Measurements from ENCODE around the gene CAMKV.

The CAMKV gene

DNA sequence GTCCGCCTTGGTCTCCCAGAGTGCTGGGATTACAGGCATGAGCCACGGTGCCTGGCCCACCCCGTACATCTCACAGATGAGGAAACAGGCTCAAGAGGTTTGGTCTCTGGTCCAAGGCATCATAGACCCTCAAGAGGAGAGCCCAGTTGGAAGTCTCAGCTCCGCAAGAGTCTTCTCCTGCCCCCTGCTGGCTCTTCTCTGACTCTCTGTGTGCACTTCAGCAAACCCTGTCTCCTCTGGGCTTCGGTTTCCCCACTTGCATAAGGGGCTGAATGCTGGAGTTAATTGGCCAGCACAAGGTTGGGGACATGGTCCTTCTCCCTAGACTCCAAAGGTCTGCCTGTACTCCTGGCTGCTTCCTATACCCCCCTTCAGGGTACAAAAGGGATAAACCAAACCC, 30.1 kb upstream of the CAMKV start:
- no peak overlapping the region for H3K4me3 ChIP-seq (ENCODE audit: low read depth, low read length)
- ChIA-PET CTCF (interaction anchor here (0.8 kb wide), 1 partner anchor 58 kb away, joined by 3 read pairs; no protein-coding TSS in a partner anchor), POLR2A (no interaction called here)
- TF ChIP-seq, protein P1, sequence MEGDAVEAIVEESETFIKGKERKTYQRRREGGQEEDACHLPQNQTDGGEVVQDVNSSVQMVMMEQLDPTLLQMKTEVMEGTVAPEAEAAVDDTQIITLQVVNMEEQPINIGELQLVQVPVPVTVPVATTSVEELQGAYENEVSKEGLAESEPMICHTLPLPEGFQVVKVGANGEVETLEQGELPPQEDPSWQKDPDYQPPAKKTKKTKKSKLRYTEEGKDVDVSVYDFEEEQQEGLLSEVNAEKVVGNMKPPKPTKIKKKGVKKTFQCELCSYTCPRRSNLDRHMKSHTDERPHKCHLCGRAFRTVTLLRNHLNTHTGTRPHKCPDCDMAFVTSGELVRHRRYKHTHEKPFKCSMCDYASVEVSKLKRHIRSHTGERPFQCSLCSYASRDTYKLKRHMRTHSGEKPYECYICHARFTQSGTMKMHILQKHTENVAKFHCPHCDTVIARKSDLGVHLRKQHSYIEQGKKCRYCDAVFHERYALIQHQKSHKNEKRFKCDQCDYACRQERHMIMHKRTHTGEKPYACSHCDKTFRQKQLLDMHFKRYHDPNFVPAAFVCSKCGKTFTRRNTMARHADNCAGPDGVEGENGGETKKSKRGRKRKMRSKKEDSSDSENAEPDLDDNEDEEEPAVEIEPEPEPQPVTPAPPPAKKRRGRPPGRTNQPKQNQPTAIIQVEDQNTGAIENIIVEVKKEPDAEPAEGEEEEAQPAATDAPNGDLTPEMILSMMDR (IDR thresholded peaks at IDR 0.05; ENCODE audit: insufficient read depth, low read length, missing control alignments): no peak
- no peak for DNase-seq (ENCODE audit: low read depth, low spot score)

DNA sequence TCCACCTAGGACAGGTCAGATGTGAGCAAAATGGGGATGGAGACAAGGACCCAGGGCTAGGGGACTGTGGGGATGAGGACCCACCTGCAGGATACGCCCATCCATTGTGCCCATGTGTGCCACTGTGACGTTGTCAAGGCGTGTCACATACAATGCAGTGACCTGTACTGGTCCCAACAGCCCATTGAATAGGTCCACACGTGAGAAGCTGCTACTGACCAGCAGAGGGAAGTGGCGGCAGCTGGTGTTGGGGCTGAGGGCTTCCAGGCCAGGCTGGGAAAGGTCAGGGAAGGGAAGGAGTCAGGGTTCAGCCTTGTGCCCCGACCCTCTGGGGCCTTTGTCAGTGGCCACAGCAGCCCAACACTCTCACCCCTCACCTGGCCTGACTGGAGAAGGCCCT, 29.3 kb upstream of the CAMKV start:
- POLR2A ChIA-PET: no interaction called here
- TF ChIP-seq, protein P1 (IDR thresholded peaks at IDR 0.05; ENCODE audit: insufficient read depth, low read length, missing control alignments): no peak
- CTCF ChIA-PET: no interaction called here

DNA sequence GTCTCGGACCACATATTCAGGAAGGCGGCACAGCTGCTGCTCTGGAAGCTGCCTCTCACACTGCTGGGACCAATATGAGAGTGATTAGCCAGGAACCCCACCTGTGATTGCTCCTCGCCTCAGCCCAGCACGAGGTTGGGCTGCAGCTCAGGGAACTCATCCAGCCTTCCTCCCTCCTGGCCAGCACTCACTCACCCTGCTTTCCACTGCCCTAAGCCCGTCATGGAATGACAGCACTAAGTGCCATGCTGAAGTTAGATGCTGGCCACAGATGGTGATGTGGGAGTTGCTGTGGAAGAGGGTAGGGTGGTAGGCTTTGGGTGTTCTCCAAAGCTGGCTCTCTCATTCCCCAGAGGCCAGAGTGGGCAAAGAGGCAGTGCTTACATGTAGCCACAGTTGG, 26.6 kb upstream of the CAMKV start:
- H3K4me3 ChIP-seq (ENCODE audit: low read depth, low read length): no peak overlapping the region
- TF ChIP-seq, protein P1 (IDR thresholded peaks at IDR 0.05; ENCODE audit: insufficient read depth, low read length, missing control alignments): no peak
- ChIA-PET CTCF (interaction anchor here (0.9 to 1.1 kb wide), 2 partner anchors 12 to 57 kb away, joined by 3 to 4 read pairs; no protein-coding TSS in a partner anchor), POLR2A (no interaction called here)
- DNase-seq (ENCODE audit: low read depth, low spot score): no peak

More for the DNA sequence above, 29.3 kb upstream of the CAMKV start:
- DNase-seq (ENCODE audit: low read depth, low spot score): no peak
- H3K4me3 ChIP-seq (ENCODE audit: low read depth, low read length): no peak overlapping the region

DNA sequence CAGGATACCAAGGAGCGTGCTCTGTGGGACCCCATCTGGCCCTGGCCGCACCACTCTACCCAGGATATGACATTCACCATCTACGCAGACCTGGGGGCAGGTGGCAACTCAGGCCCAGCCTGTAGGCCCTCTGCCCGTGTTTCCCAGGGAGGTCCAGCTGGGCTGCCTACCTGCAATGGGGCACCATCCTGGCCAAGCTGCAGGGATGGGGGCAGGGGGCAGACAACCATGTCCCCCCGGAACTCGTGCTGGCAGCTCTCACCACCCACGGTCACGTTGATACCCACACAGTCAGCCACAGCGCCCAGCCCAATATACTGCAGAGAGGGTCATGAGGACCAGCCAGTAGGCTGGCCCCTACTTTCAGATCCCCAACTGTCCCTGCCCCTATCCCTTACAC, 26.1 kb upstream of the CAMKV start:
- no peak for DNase-seq (ENCODE audit: low read depth, low spot score)
- H3K4me3 ChIP-seq (ENCODE audit: low read depth, low read length): no peak overlapping the region
- ChIA-PET CTCF (interaction anchor here (1.0 to 1.1 kb wide), 2 partner anchors 10 to 13 kb away, joined by 3 to 4 read pairs; no protein-coding TSS in a partner anchor), POLR2A (no interaction called here)
- TF ChIP-seq, protein P1 (IDR thresholded peaks at IDR 0.05; ENCODE audit: insufficient read depth, low read length, missing control alignments): no peak

DNA sequence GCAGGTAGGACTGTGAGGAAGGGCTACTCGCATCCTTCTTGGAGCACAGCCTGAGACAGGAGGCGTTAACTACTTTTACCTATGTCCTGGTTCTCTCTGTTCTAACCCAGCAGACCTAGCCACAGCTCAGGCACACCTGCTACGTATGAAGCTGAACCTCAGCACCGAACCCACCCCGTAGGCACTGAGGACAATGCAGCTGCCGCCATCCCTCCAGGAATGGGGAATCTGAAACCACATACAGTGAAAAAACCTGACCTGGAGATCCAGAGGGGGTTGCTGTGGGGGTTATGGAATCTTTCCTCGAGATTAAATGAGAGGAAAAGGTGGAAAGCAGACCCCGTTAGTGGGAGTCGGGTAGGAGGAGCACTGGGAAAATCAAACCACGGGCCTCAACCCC, 19.6 kb upstream of the CAMKV start:
- H3K4me3 ChIP-seq (ENCODE audit: low read depth, low read length): no peak overlapping the region
- POLR2A ChIA-PET: no interaction called here
- TF ChIP-seq, protein P1 (IDR thresholded peaks at IDR 0.05; ENCODE audit: insufficient read depth, low read length, missing control alignments): no peak
- CTCF ChIA-PET: no interaction called here
- DNase-seq (ENCODE audit: low read depth, low spot score): no peak

DNA sequence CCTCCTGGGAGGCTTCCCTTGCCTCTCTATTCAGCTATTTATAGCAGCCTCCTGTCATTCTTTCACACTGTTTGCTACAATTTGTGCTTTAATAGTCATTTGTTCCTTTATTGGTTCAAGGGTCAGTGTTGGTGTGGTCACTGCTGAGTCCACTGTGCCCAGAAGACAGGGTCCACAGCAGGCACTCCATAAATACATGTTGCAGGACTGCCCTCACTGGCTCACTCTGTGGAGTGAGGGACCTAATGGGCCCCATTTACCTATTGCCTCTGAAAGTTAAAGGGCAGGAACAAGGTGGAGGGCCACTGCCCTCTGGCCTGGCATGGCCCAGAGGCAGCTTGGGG, 17.2 kb upstream of the CAMKV start:
- DNase-seq (ENCODE audit: low read depth, low spot score): no peak
- ChIA-PET CTCF (interaction anchor here (0.5 kb wide), 1 partner anchor 50 kb away, joined by 3 read pairs; no protein-coding TSS in a partner anchor), POLR2A (no interaction called here)
- no peak overlapping the region for H3K4me3 ChIP-seq (ENCODE audit: low read depth, low read length)
- TF ChIP-seq, protein P1 (IDR thresholded peaks at IDR 0.05; ENCODE audit: insufficient read depth, low read length, missing control alignments): no peak

All from AG04449 (cell line).